Stimulated activated effector memory CD8-positive, alpha-beta T cell treated with anti-CD3 and anti-CD28 coated beads, Interleukin-12 subunit alpha, Interleukin-12 subunit beta, amount 100 ng/mL, for 72 hours (primary cell): ENCODE data around the gene PDAP1.
"Not testable (repeated sequence)": the region's sequence is repeated elsewhere in the genome, so short reads cannot be mapped to it uniquely, and the experiment has no call there.

Experiments
- ATAC-seq: fragments of 150-1000 bp; cut with Tn5 transposase; 2 replicates; pipeline ENCODE4 v1.10.0; 2021
- DNase-seq, 2 donors: peaks; one replicate each; pipeline ENCODE4 v3.0.0; 2021 to 2022; ENCODE audit warnings: low spot score in 2 of 2
- H3K27ac Mint-ChIP-seq: one replicate; pipeline ENCODE4 v1.8.0; 2022; ENCODE audit warnings: mild to moderate bottlenecking, mixed read lengths
- H3K36me3 Mint-ChIP-seq: one replicate; pipeline ENCODE4 v1.8.0; 2022; ENCODE audit warnings: mild to moderate bottlenecking, mixed read lengths
- H3K4me1 Mint-ChIP-seq: one replicate; pipeline ENCODE4 v1.8.0; 2022; ENCODE audit warnings: mixed read lengths
- H3K4me3 Mint-ChIP-seq: one replicate; pipeline ENCODE4 v1.8.0; 2022; ENCODE audit warnings: mild to moderate bottlenecking, mixed read lengths
- H3K9me3 Mint-ChIP-seq: one replicate; pipeline ENCODE4 v1.8.0; 2022; ENCODE audit warnings: mixed read lengths

Gene PDAP1

DNA sequence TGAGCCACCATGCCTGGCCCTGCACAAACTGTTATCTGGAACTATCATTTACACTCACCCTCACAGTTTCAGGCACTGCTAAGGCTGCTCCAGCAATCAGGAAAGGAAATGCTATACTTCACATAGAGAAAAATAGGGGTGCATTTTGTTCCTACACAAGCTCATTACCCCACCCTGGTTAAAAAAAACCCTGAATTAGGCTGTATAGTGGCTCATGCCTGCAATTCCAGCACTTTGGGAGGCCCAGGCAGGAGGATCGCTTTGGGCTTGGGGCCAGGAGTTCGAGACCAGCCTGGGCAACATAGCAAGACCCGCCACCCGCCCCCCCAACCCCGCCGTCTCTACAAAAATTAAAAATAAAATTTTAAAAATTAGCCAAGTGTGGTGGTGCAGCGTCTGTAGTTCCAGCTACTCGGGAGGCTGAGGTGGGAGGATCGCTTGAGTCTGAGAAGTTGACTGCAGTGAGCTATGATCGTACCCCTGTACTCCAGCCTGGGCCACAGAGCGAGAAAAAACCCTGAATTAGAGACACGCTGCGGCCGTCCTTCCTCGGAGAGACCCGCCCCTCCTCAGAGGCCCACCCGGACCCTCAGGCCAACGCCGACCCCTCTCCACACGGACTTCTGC is 29.7 kb upstream of the PDAP1 start:
- peak; percentile 31 for ATAC-seq
- Mint-ChIP-seq H3K36me3 (peaks cover 62% of the 10 kb centered on the region), H3K9me3 (no peaks in the 10 kb centered on the region), H3K4me1 (peaks cover 34% of the 10 kb centered on the region), H3K27ac (peak overlapping the region; percentile 98), H3K4me3 (peak overlapping the region; percentile 99)
- DNase-seq = no peak

DNA sequence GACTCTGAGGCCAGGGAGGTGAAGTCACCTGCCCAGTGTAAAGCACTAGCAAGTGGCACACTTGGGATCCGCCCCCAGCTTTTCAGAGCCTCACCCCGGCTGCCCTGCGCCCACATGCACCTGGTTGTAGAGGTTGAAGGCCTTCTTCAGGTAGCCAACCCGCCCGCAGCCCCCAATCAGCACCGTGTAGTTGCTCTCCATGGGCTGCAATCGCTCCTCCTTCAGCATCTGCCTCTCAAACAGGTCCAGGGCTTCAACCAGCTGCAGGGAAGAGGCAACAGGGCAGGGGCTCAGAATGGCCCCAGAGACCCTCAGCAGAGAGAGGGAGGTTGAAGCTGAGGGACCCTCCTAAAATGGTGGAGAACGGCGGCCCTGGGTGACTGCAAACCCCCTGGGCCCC is 24.8 kb upstream of the PDAP1 start:
- Mint-ChIP-seq H3K36me3 (peaks cover 69% of the 10 kb centered on the region), H3K4me3 (no peak overlapping the region)

DNA sequence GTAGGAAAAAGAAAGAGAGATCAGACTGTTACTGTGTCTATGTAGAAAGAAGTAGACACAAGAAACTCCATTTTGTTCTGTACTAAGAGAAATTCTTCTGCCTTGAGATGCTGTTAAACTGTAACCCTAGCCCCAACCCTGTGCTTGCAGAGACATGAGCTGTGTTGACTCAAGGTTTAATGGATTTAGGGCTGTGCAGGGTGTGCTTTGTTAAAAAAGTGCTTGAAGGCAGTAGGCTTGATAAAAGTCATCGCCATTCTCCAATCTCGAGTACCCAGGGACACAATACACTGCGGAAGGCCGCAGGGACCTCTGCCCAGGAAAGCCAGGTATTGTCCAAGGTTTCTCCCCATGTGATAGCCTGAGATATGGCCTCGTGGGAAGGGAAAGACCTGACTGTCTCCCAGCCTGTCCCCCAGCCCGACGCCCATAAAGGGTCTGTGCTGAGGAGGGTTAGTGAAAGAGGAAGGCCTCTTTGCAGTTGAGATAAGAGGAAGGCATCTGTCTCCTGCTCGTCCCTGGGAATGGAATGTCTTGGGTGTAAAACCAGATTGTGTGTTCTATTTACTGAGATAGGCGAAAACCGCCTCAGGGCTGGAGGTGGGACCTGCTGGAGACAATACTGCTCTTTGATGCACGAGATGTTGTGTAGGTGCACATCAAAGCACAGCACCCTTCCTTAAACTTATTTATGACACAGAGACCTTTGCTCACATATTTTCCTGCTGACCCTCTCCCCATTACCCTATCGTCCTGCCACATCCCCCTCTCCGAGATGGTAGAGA is 23.6 kb upstream of the PDAP1 start:
- peaks cover 76% of the 10 kb centered on the region for H3K36me3 Mint-ChIP-seq
- ATAC-seq, DNase-seq, H3K4me1 Mint-ChIP-seq, H3K4me3 Mint-ChIP-seq, H3K9me3 Mint-ChIP-seq, H3K27ac Mint-ChIP-seq: not testable (repeated sequence)

More for the DNA sequence above, 24.8 kb upstream of the PDAP1 start:
- Mint-ChIP-seq H3K27ac (peak overlapping the region; percentile 20), H3K9me3 (no peaks in the 10 kb centered on the region), H3K4me1 (no peaks in the 10 kb centered on the region)
- DNase-seq (no peak), ATAC-seq (no peak)

DNA sequence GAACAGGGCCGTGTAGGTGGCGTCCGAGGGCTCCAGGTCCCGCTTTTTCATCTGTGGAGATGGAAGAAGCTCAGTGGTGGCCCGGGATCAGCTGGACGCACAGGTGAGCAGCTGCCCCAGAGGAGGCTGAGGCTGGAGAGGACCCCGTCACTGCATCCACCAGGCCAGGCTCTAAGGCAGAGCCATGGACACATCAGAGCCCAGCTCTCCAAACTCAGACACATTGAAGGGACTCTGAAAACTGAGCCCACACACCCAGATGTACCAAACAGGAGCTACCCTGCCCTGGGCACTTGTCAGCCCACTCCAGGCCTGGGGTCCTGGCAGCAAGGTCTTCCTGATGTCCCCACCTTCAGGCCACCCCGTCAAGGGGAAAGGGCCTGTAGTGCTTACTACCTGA is 21.4 kb upstream of the PDAP1 start:
- ATAC-seq = peak; percentile 11
- Mint-ChIP-seq H3K27ac (peak overlapping the region; percentile 26), H3K36me3 (peaks cover 80% of the 10 kb centered on the region), H3K4me1 (no peaks in the 10 kb centered on the region), H3K4me3 (no peak overlapping the region), H3K9me3 (no peaks in the 10 kb centered on the region)
- no peak for DNase-seq

DNA sequence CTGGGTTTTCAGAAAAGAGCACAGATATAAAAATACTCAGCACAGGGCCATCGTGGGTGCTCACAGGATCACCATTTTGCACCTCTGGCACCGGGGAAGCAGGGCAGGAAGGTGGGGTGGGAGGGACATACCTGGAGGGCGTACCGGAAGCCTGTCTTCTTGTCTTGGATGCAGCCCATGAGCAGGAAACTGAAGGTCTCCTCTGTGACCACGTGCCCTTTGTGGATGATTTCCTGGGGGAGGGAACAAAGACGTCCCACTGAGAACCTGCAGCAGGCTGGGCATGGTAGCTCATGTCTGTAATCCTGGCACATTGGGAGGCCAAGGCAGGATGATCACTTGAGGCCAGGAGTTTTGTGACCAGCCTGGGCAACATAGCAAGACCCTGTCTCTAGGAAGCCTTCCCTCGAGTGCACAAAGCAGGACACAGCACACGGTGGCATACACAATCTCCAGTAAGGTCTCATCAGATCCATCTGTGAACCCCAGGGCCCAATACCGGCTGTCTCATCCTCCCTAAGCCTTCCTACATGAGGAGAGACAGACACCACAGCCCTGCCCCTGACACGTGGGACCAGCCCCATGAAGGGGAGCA is 20.7 kb upstream of the PDAP1 start:
- DNase-seq (no peak), ATAC-seq (no peak)
- Mint-ChIP-seq H3K27ac (peak overlapping the region; percentile 26), H3K36me3 (peaks cover 80% of the 10 kb centered on the region), H3K9me3 (no peaks in the 10 kb centered on the region), H3K4me3 (no peak overlapping the region), H3K4me1 (no peaks in the 10 kb centered on the region)

DNA sequence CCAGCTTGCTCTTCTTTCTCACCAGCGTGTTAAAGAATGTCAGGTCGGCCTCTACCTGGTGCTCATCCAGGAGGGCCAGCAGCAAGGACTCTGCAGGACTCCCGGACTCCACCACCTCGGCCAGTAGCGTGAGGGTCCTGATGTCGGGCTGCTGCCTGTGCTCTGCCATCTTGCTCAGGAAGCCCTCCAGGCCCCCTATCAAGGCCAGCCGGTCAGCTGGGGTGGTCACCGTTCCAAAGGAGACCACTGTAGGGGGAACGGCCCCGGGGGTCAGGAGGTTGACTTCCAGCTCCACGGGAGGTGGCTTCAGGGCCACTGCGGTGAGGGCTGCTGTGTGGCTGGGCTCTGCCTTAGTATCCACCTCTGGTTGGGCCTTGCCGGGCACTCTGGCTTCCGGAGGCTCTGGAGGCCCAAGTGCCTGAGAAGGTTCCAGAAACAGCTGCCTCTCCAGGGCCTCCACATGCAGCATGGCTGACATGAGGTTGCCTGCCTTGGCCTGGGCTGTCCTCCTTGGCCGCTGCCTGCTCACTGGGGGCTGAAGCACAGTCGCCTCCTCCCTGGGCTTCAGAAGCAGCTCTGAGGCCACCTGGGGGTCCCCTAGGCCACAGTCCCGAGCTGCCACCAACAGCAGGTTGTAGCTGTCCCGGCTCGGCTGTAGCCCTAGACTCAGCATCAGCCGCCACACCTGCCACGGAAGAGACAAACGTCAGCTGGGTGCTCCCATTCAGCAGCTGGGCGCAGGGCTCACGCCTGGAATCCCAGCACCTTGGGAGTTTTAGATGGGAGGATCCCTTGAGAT is 16.7 kb upstream of the PDAP1 start:
- ATAC-seq (no peak), DNase-seq (no peak)
- no peak overlapping the region for H3K4me3 Mint-ChIP-seq
- no peaks in the 10 kb centered on the region for H3K9me3 Mint-ChIP-seq
- peaks cover 77% of the 10 kb centered on the region for H3K36me3 Mint-ChIP-seq
- H3K4me1 Mint-ChIP-seq = no peaks in the 10 kb centered on the region
- no peak overlapping the region for H3K27ac Mint-ChIP-seq

DNA sequence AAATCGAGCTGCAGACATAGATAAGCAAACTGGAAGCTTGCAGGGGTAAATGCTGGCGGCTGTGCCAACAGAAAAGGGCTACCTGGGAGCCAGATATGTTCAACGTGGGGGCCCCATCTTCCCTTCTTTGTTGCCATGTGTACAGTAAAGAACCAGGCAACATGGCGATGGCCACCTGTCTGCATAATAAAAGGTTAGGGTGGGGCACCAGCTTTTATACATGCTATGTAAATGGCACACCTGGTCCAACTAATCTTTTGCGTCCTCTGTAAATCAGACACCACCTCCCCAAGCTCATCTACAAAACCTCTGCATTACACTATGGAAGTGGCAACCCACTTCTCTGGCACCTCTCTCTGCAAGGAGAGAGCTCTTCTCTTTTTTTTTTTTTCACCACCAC is 14.2 kb upstream of the PDAP1 start:
- Mint-ChIP-seq H3K27ac (peak overlapping the region; percentile 88), H3K4me1 (no peaks in the 10 kb centered on the region), H3K4me3 (no peak overlapping the region), H3K9me3 (no peaks in the 10 kb centered on the region), H3K36me3 (peaks cover 78% of the 10 kb centered on the region)
- ATAC-seq (no peak), DNase-seq (no peak)

DNA sequence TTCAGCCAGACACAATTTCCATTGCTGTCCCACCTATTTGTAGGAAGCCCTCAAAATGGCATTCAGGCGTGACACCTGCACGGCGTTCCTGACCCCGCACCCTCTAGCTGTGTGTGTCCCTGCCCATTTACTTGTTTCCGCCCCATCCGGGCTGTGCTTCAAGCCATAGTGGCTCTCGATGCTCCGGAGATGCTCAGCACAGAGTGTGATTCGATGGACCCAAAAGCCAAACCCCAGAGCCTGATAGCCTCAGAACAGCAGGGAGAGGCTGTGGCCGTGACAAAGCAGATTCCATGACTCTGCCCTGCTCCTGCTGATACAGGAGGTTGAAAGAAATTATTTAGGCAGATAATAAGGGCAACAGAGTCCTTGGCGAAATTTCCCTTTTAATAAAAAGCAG is 13.8 kb upstream of the PDAP1 start:
- Mint-ChIP-seq H3K4me1 (no peaks in the 10 kb centered on the region), H3K9me3 (no peaks in the 10 kb centered on the region), H3K4me3 (no peak overlapping the region), H3K27ac (no peak overlapping the region), H3K36me3 (peaks cover 82% of the 10 kb centered on the region)
- ATAC-seq (no peak), DNase-seq (no peak)

DNA sequence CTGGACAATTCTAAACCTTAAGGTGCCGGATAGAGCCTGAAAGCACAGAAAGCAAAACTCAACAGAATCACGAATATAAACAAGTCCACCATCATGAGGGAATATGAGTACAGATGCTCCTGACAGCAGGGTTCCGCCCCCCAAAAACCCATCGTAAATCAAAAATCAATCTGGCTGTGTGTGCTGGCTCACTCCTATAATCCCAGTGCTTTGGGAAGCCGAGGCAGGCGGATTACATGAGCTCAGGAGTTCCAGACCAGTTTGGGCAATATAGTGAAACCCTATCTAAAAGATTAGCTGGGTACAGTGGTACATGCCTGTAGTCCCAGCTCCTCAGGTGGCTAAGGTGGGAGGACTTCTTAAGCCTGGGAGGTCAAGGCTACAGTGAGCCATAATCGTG is 12.6 kb upstream of the PDAP1 start:
- ATAC-seq = no peak
- no peak for DNase-seq
- Mint-ChIP-seq H3K9me3 (no peaks in the 10 kb centered on the region), H3K27ac (no peak overlapping the region), H3K36me3 (peaks cover 90% of the 10 kb centered on the region), H3K4me3 (no peak overlapping the region), H3K4me1 (peaks cover 3% of the 10 kb centered on the region)

DNA sequence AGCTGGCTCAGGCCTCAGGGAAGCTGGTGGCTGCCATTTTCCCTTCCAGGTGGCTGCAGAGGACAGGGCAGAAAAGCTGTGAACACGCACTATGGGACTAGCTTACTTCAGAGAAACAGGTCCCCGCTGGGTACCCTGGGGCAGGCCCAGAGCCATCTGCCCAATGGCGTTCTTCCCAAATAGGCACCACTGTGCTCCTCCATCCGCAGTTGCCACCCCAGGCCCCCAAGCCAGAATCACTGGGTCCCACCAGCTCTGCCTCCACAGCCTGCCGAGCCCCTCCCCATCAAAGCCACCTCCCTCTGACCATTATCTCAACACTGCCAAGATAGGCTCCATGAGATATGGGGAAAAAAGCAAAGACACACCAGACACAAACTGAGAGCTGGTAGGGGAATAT is 11.8 kb upstream of the PDAP1 start:
- Mint-ChIP-seq H3K4me1 (peaks cover 7% of the 10 kb centered on the region), H3K36me3 (peaks cover 90% of the 10 kb centered on the region), H3K27ac (peak overlapping the region; percentile 48), H3K4me3 (no peak overlapping the region), H3K9me3 (no peaks in the 10 kb centered on the region)
- ATAC-seq = no peak
- no peak for DNase-seq

DNA sequence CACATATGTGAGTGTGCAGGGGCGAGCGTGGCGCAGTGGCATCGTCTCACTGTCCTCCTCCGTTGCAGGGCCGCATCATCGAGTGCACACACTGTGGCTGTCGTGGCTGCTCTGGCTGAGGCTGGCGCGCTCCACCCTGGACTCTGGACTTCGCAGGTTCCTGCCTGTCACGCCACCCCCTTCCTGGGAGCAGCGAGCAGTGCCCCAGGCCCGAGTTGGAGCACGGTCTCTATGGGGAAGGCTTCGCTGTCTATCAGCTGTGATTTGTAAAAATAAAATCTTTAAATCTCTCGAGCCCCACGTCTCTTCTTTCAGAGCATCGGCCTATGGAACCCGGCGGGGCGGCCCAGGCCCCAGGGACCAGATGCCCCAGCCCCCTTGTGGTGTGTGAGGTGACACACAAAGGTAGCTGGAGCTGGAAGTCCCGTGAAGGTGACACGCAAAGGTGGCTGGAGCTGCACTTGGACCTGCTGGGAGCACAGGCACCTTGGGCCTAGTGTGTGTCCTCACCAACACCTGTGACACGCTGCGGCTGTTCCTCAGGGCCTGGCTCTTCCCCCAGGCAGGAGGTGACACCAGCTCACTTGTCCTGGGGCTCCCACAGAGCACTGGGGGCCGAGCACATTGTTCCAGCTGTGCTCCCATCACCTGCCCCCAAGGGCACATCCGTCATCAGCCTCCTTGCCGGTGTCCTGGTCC is 11.1 kb upstream of the PDAP1 start:
- H3K4me3 Mint-ChIP-seq = no peak overlapping the region
- ATAC-seq = no peak
- H3K4me1 Mint-ChIP-seq = peaks cover 14% of the 10 kb centered on the region
- no peaks in the 10 kb centered on the region for H3K9me3 Mint-ChIP-seq
- peaks cover 94% of the 10 kb centered on the region for H3K36me3 Mint-ChIP-seq
- H3K27ac Mint-ChIP-seq = peak overlapping the region; percentile 48
- DNase-seq = no peak

DNA sequence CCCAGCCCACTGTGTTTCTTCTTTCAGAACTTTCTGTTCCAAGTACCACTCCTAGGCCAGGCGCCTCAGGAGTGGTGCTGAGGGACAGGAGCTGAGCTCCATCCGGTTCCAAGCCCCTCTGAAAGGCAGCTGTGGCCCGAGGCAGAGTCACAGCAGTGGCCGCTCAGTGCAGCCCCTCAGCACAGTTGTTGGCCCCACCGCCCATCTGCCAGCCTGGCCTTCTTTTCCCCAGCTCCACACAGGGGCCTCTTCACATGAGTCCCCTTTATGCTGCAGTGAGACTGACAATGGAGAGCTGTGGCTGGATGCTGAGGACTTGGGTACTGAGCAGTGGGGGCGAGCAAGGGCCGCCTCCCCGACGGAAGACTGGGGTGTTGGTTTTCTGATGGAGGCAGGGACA is 9.9 kb upstream of the PDAP1 start:
- Mint-ChIP-seq H3K4me1 (peaks cover 15% of the 10 kb centered on the region), H3K27ac (no peak overlapping the region), H3K9me3 (no peaks in the 10 kb centered on the region), H3K36me3 (peaks cover 98% of the 10 kb centered on the region), H3K4me3 (no peak overlapping the region)
- DNase-seq (no peak), ATAC-seq (no peak)

DNA sequence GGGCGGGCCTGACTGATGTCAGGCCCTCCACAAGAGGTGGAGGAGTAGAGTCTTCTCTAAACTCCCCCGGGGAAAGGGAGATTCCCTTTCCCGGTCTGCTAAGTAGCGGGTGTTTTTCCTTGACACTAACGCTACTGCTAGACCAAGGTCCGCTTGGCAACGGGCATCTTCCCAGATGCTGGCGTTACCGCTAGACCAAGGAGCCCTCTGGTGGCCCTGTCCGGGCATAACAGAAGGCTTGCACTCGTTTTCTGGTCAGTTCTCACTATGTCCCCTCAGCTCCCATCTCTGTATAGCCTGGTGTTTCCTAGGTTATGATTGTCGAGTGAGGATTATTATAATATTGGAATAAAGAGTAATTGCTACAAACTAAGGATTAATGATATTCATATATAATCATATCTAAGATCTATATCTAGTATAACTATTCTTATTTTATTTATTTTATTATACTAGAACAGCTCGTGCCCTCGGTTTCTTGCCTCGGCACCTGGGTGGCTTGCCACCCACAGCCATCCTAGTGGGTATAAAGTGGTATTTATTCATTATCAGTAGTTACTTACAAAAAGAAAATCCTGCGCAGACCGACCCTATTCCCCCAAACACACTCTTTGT is 7.2 kb upstream of the PDAP1 start:
- not testable (repeated sequence) for H3K4me3 Mint-ChIP-seq, H3K9me3 Mint-ChIP-seq, DNase-seq, ATAC-seq
- Mint-ChIP-seq H3K4me1 (peaks cover 25% of the 10 kb centered on the region), H3K36me3 (peaks cover 100% of the 10 kb centered on the region), H3K27ac (peak overlapping the region; percentile 74)

DNA sequence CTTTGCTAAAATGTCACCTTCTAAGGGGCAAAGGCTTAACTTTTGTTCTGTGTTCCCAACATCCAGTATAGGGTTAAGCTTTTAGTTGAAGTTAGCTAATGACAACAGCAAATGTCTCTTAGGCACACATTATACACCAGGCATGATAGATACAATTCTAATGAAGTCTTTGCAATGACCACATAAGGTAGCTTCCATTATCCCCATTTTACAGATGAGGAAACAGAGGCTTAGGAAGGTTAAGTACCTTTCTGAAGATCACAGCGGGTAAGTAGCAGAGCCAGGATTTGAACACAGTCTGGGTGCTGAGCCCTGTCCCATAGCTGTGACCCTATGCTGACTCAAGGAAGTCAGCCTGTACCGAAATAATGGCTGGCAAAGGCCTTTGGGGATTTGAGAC is 2.2 kb upstream of the PDAP1 start:
- H3K4me3 Mint-ChIP-seq = peak overlapping the region; percentile 92
- peaks cover 83% of the 10 kb centered on the region for H3K36me3 Mint-ChIP-seq
- peaks cover 47% of the 10 kb centered on the region for H3K4me1 Mint-ChIP-seq
- ATAC-seq = no peak
- H3K9me3 Mint-ChIP-seq = no peaks in the 10 kb centered on the region
- H3K27ac Mint-ChIP-seq = peak overlapping the region; percentile 95
- DNase-seq = no peak
